Measurements from ENCODE around the gene DAP. TPM values are rescaled to one million over a fixed set of nuclear protein-coding genes. Genes with fewer than 3 reads are reported as not detected.

DAP gene
- total and polyA plus RNA-seq, 2 experiments from 2014 or later: 35.7 to 37.6 TPM

- Histone ChIP-seq H3K4me3 (no peak overlapping the region), H3K9me2 (ENCODE audit: insufficient read depth) (no peaks in the 10 kb centered on the region), H3K27me3 (ENCODE audit: insufficient read depth) (no peaks in the 10 kb centered on the region), H3K27ac (ENCODE audit: low read depth) (no peak overlapping the region), H2AFZ (no peak overlapping the region), H3F3A (replicated peaks; ENCODE audit: low read depth) (no peaks in the 10 kb centered on the region), H4K20me1 (replicated peaks; ENCODE audit: insufficient read depth) (no peaks in the 10 kb centered on the region; the same call in 1 of the 2 replicates), H3K79me2 (replicated peaks; ENCODE audit: insufficient read depth) (no peaks in the 10 kb centered on the region), H3K36me3 (ENCODE audit: insufficient read depth) (no peaks in the 10 kb centered on the region), H3K4me2 (no peak overlapping the region), H3K4me1 (ENCODE audit: insufficient read depth) (peaks cover 12% of the 10 kb centered on the region)
- Mint-ChIP-seq H3K4me3 (no peak overlapping the region), H3K9me3 (peaks cover 9% of the 10 kb centered on the region; the same call in 2 of the 3 replicates), H3K27me3 (ENCODE audit: insufficient read depth, low read depth, poor library complexity) (peaks cover 9% of the 10 kb centered on the region), H3K36me3 (ENCODE audit: low read depth) (peaks cover 30% of the 10 kb centered on the region), H3K27ac (no peak overlapping the region), H3K4me1 (peaks cover 14% of the 10 kb centered on the region)
- TF ChIP-seq NANOG (IDR thresholded peaks at IDR 0.05; ENCODE audit: borderline replicate concordance) (no peak), CTCF (conservative IDR thresholded peaks at IDR 0.05; ENCODE audit: low read depth in 2 of 2) (peak; percentile 8 to 50; a peak in 3 of 4 replicates), POLR2AphosphoS5 (IDR thresholded peaks at IDR 0.05; ENCODE audit: low read depth) (no peak)
- DNase-seq (ENCODE audit: low spot score) (no peak), ATAC-seq (no peak)
Measured at GRCh38 chr5:10680876-10681481, 80.1 kb downstream of the DAP start.

GRCh38 chr5:10679336-10679988 is 81.6 kb downstream of the DAP start:
- Histone ChIP-seq H3K4me2 (no peak overlapping the region), H3K36me3 (ENCODE audit: insufficient read depth) (no peaks in the 10 kb centered on the region), H3K9me2 (ENCODE audit: insufficient read depth) (no peaks in the 10 kb centered on the region), H3F3A (replicated peaks; ENCODE audit: low read depth) (no peaks in the 10 kb centered on the region), H3K27me3 (ENCODE audit: insufficient read depth) (no peaks in the 10 kb centered on the region), H3K27ac (ENCODE audit: low read depth) (no peak overlapping the region), H4K20me1 (replicated peaks; ENCODE audit: insufficient read depth) (no peaks in the 10 kb centered on the region; the same call in 1 of the 2 replicates), H2AFZ (no peak overlapping the region), H3K4me1 (ENCODE audit: insufficient read depth) (no peaks in the 10 kb centered on the region), H3K79me2 (replicated peaks; ENCODE audit: insufficient read depth) (no peaks in the 10 kb centered on the region), H3K4me3 (no peak overlapping the region)
- DNase-seq (ENCODE audit: low spot score): no peak
- no peak for ATAC-seq
- peaks cover 30% of the 10 kb centered on the region for H3K36me3 Mint-ChIP-seq (ENCODE audit: low read depth)
- peaks cover 9% of the 10 kb centered on the region; the same call in 2 of the 3 replicates for H3K9me3 Mint-ChIP-seq
- H3K27me3 Mint-ChIP-seq (ENCODE audit: insufficient read depth, low read depth, poor library complexity): peaks cover 12% of the 10 kb centered on the region
- H3K27ac Mint-ChIP-seq: no peak overlapping the region
- H3K4me3 Mint-ChIP-seq: no peak overlapping the region
- H3K4me1 Mint-ChIP-seq: no peaks in the 10 kb centered on the region; the same call in 1 of the 3 replicates
- TF ChIP-seq STAT1 (IDR thresholded peaks at IDR 0.05; ENCODE audit: unreplicated experiment) (no peak), CREB1 (CRISPR knock-in tag; IDR thresholded peaks at IDR 0.05; ENCODE audit: low read depth) (no peak), REST (IDR thresholded peaks at IDR 0.05; ENCODE audit: unreplicated experiment) (no peak), ETS1 (IDR thresholded peaks at IDR 0.05) (no peak), CTCF (conservative IDR thresholded peaks at IDR 0.05; ENCODE audit: low read depth in 2 of 2) (no peak)
